ENCODE data around the gene STAMBP.
A peak's percentile ranks its signal among the peaks of the same experiment; 100 is the strongest.
"Not testable (repeated sequence)": the region's sequence is repeated elsewhere in the genome, so short reads cannot be mapped to it uniquely, and the experiment has no call there.

STAMBP gene

GRCh38 chr2:73828818-73829570 is at the start of gene STAMBP:
Gene STAMBP, plus strand, starts transcription at chr2:73828961. Its CDS starts 1,896 bp downstream, at chr2:73830857.
- DNase-seq (ENCODE audit: low spot score) (peak; percentile 91), FAIRE-seq (peak; percentile 89)

- peak; percentile 87 for DNase-seq (ENCODE audit: low spot score)
- peak; percentile 75 for FAIRE-seq
Observed at GRCh38 chr2:73779467-73780236, 49.1 kb upstream of the STAMBP start, which contains the start of gene DUSP11. Gene DUSP11, minus strand, starts transcription at chr2:73780103. Its CDS starts 129 bp downstream, at chr2:73779974.

- DNase-seq (ENCODE audit: low spot score): no peak
Observed at GRCh38 chr2:73780237-73780582, 48.6 kb upstream of the STAMBP start.

GRCh38 chr2:73783402-73783801 is 45.4 kb upstream of the STAMBP start:
- FAIRE-seq: not testable (repeated sequence)
- DNase-seq (ENCODE audit: low spot score): peak; percentile 48

More at GRCh38 chr2:73780237-73780582, 48.6 kb upstream of the STAMBP start:
- no peak for FAIRE-seq

GRCh38 chr2:73783883-73784282 is 44.9 kb upstream of the STAMBP start, which contains the start of gene C2orf78:
Gene C2orf78, plus strand, starts transcription at chr2:73784183. Its CDS starts 127 bp downstream, at chr2:73784310.
- not testable (repeated sequence) for DNase-seq (ENCODE audit: low spot score); FAIRE-seq

GRCh38 chr2:73811878-73812277 is 16.9 kb upstream of the STAMBP start:
- FAIRE-seq: no peak
- no peak for DNase-seq (ENCODE audit: low spot score)

- DNase-seq (ENCODE audit: low spot score): no peak
Observed at GRCh38 chr2:73812635-73813034, 16.1 kb upstream of the STAMBP start.

GRCh38 chr2:73818296-73818695 is 10.5 kb upstream of the STAMBP start:
- DNase-seq (ENCODE audit: low spot score) (no peak), FAIRE-seq (no peak)

More at GRCh38 chr2:73812635-73813034, 16.1 kb upstream of the STAMBP start:
- FAIRE-seq: no peak

GRCh38 chr2:73821227-73821626 is 7.5 kb upstream of the STAMBP start:
- no peak for DNase-seq (ENCODE audit: low spot score)
- FAIRE-seq: no peak

- FAIRE-seq: no peak
- no peak for DNase-seq (ENCODE audit: low spot score)
Observed at GRCh38 chr2:73821669-73822068, 7.1 kb upstream of the STAMBP start.

GRCh38 chr2:73822276-73822675 is 6.5 kb upstream of the STAMBP start:
- FAIRE-seq (no peak), DNase-seq (ENCODE audit: low spot score) (no peak)

- DNase-seq (ENCODE audit: low spot score): no peak
- no peak for FAIRE-seq
Observed at GRCh38 chr2:73822991-73823390, 5.8 kb upstream of the STAMBP start.

- FAIRE-seq (no peak), DNase-seq (ENCODE audit: low spot score) (no peak)
Observed at GRCh38 chr2:73823416-73823815, 5.3 kb upstream of the STAMBP start.

GRCh38 chr2:73823916-73824523 is 4.7 kb upstream of the STAMBP start:
- DNase-seq (ENCODE audit: low spot score) (peak; percentile 56), FAIRE-seq (peak; percentile 80)

- DNase-seq (ENCODE audit: low spot score) (no peak), FAIRE-seq (no peak)
Observed at GRCh38 chr2:73825408-73825807, 3.4 kb upstream of the STAMBP start.

GRCh38 chr2:73827018-73827417 is 1.7 kb upstream of the STAMBP start:
- peak; percentile 37 for DNase-seq (ENCODE audit: low spot score)
- FAIRE-seq: peak; percentile 44

GRCh38 chr2:73827660-73828388 is 937 bp upstream of the STAMBP start:
- FAIRE-seq (no peak), DNase-seq (ENCODE audit: low spot score) (no peak)

- FAIRE-seq (no peak), DNase-seq (ENCODE audit: low spot score) (no peak)
Observed at GRCh38 chr2:73828389-73828817, 358 bp upstream of the STAMBP start.

- FAIRE-seq (peak; percentile 98), DNase-seq (ENCODE audit: low spot score) (peak; percentile 99)
Observed at GRCh38 chr2:73830871-73831401, 2.2 kb downstream of the STAMBP start.

GRCh38 chr2:73832930-73833329 is 4.2 kb downstream of the STAMBP start:
- DNase-seq (ENCODE audit: low spot score): no peak

More at GRCh38 chr2:73832930-73833329, 4.2 kb downstream of the STAMBP start:
- FAIRE-seq: no peak

Measured in RCC 7860 (cell line).